Epithelial cell of esophagus (primary cell): ENCODE measurements around the gene AKAP6.

Source experiments
- DNase-seq: peaks from one replicate; pipeline ENCODE4 v3.0.0; 2010; ENCODE audit warnings: low read depth
- H3K4me3 ChIP-seq: 2 replicates; pipeline ENCODE4 v1.5.1; 2011; ENCODE audit warnings: mild to moderate bottlenecking, low read length, control low read depth
- TF ChIP-seq, protein P1 (sequence below): IDR thresholded peaks from 2 replicates; pipeline ENCODE4 v1.5.1; 2011; ENCODE audit warnings: low read depth, mild to moderate bottlenecking, low read length, control low read depth, inconsistent platforms; ENCODE audit not compliant: insufficient read depth; ENCODE audit errors: missing control alignments

The AKAP6 gene

GRCh38 chr14:32331206-32331605, 2.1 kb downstream of the AKAP6 start:
- TF ChIP-seq, protein P1, sequence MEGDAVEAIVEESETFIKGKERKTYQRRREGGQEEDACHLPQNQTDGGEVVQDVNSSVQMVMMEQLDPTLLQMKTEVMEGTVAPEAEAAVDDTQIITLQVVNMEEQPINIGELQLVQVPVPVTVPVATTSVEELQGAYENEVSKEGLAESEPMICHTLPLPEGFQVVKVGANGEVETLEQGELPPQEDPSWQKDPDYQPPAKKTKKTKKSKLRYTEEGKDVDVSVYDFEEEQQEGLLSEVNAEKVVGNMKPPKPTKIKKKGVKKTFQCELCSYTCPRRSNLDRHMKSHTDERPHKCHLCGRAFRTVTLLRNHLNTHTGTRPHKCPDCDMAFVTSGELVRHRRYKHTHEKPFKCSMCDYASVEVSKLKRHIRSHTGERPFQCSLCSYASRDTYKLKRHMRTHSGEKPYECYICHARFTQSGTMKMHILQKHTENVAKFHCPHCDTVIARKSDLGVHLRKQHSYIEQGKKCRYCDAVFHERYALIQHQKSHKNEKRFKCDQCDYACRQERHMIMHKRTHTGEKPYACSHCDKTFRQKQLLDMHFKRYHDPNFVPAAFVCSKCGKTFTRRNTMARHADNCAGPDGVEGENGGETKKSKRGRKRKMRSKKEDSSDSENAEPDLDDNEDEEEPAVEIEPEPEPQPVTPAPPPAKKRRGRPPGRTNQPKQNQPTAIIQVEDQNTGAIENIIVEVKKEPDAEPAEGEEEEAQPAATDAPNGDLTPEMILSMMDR = no peak

DNA sequence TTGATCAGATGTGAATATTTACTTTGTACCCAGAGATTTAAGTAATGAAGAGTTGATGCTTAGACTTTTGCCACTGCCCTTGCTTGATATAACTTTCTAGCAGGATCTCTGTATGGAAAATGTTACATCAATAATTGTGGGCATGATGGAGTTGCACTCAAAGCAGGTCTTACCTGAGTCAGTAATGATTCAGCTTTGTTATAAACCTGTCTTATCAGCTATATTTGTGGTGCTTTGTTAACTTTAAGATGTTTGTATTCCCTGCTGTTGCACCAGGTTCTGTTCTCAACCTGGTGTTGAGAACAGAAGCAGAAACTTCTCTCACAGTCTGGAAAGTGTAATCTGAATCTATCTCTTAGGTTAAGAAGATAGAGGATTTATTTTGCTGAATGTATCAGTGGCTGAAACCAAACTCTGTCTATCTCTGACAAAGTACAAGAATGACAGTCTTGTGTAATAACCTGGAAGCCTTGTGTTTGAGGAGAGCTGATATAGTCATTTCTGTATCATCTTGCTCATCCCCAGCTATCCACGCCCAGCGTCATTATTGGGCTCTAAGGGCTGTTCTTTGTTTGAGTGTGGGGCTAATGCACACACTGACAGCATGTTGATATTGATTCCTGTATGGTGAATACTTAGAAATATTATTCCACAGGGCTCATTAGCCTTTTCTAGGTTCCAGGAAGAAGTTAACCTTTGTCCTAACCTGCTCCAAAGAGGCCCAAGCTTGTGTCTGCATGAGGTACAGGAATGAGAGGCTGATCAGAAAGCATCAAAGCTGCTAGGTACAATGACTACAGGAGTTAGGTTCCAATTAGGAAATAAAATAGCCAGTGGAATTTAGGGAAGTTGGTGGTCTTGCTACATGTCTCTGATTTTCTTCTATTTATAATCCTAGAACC, 3.6 kb downstream of the AKAP6 start:
- no peak overlapping the region for H3K4me3 ChIP-seq
- DNase-seq = peak; percentile 79
- TF ChIP-seq, protein P1 = no peak

More at GRCh38 chr14:32331206-32331605, 2.1 kb downstream of the AKAP6 start:
- H3K4me3 ChIP-seq = no peak overlapping the region
- DNase-seq = peak; percentile 36

- no peak overlapping the region for H3K4me3 ChIP-seq
- TF ChIP-seq, protein P1 = no peak
- no peak for DNase-seq
Measured at GRCh38 chr14:32336702-32337101, 7.6 kb downstream of the AKAP6 start.

DNA sequence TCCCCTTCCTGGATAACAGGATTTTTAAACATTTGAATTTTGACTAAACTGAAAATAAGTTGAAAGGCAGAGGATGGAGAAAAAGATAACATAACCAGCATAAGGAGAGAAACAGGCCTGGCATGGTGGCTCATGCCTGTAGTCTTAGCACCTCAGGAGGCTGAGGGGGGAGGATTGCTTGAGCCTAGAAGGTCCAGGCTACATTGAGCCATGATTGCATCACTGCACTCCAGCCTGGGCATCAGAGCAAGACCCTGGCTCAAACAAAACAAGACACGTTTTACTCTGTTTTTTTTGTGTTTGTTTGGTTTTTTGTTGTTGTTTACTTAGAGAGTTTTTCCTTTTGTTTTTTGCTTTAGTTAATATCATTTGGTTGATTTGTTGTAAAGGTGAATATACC, 8.7 kb downstream of the AKAP6 start:
- TF ChIP-seq, protein P1 = no peak
- DNase-seq = no peak
- H3K4me3 ChIP-seq = no peak overlapping the region

DNA sequence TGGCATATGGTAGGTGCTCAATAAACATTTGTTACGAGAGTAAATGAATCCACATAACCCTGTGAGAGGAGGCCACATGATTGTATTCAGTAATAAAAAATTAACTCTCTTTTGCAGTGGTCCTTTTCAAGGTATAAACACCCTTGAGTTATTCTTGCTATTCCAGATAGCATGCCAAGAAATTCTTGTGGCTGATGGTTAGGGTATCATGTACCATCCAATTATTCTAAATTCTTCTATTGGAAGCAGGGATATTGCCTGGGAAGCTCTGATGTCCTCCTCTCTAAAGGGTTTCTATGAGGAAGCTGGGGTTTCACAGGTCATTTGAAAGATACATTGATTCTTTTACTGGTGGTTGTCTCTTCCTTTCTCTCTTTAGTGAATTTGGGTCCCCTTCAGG, 10.1 kb downstream of the AKAP6 start:
- TF ChIP-seq, protein P1 = no peak
- DNase-seq = no peak
- no peak overlapping the region for H3K4me3 ChIP-seq

DNA sequence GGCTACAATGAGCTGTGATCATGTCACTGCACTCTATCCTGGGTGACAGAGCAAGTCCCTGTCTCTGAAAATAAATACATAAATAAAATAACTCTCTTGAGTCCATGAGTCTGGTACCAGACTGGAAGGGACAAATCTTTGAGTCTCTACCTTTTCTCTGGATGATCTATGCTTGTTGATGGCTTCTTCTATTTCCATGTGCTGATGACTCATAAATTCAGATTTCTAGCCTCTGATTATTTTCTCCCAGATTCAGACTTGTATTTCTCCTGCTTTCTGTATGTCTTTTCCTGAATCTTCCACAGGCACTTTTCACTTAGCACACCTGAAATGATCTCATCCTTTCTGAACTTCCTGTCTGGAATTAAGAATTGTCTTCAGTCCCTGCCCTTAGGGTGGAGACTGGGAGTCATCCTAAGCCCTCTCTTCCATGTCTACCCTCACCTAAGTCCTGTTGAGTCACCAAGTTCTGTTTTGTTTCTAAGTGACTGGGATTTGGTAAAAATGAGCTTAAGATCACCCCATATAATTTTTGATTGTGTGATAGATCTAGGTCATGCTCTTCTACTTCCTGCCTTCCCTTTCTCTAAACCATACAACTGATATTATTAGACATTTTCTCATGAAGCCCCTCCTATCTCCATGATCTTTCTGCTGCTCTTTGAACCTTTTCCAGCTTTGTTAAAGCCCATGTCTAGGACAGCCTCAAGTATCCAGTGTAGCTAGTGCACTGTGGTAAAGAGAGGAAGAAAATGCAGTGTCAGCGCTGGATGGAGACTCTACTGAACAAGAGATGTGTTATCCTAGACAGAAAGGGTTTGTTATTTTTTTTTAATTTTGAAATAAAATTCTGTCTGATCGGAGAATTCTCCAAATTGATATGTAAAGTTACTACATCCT, 13.1 kb downstream of the AKAP6 start:
- peak; percentile 98 for DNase-seq
- no peak overlapping the region for H3K4me3 ChIP-seq
- TF ChIP-seq, protein P1 = no peak
